Measurements from ENCODE around the gene SLC32A1.

The SLC32A1 gene

GRCh38 chr20:38770970-38771369 lies 46.7 kb downstream of the SLC32A1 start:
- H3K27me3 ChIP-seq (ENCODE audit: control insufficient read depth, low read length): no peaks in the 10 kb centered on the region
- no peak for TF ChIP-seq CTCF (IDR thresholded peaks at IDR 0.05; ENCODE audit: low read depth, low read length, poor library complexity, severe bottlenecking)
- TF ChIP-seq EZH2phosphoT487 (IDR thresholded peaks at IDR 0.05; ENCODE audit: borderline replicate concordance, low read length): no peak
- H3K4me3 ChIP-seq (ENCODE audit: low read length): no peak overlapping the region
- H3K27ac ChIP-seq (ENCODE audit: low read depth, low read length): no peak overlapping the region
- peaks cover 5% of the 10 kb centered on the region for H3K9me3 ChIP-seq (ENCODE audit: control insufficient read depth, insufficient read depth, low read length)
- H3K9me2 ChIP-seq (replicated peaks; ENCODE audit: control insufficient read depth, low read length): no peaks in the 10 kb centered on the region
- no peaks in the 10 kb centered on the region for H3F3A ChIP-seq (ENCODE audit: control insufficient read depth, insufficient read depth)
- no peaks in the 10 kb centered on the region for H4K20me1 ChIP-seq (ENCODE audit: control insufficient read depth, insufficient read depth, low read depth, low read length)
- H3K4me1 ChIP-seq (ENCODE audit: control insufficient read depth, low read length): peaks cover 21% of the 10 kb centered on the region
- H3K79me2 ChIP-seq (ENCODE audit: control insufficient read depth, low read length): no peaks in the 10 kb centered on the region
- no peak overlapping the region for H3K4me2 ChIP-seq (ENCODE audit: low read length)
- H3K36me3 ChIP-seq (ENCODE audit: control insufficient read depth, low read length): peaks cover 62% of the 10 kb centered on the region

GRCh38 chr20:38771621-38772020 lies 47.3 kb downstream of the SLC32A1 start:
- Histone ChIP-seq H3K27ac (ENCODE audit: low read depth, low read length) (no peak overlapping the region), H3K9me3 (ENCODE audit: control insufficient read depth, insufficient read depth, low read length) (peaks cover 5% of the 10 kb centered on the region), H3K79me2 (ENCODE audit: control insufficient read depth, low read length) (no peaks in the 10 kb centered on the region), H3K4me1 (ENCODE audit: control insufficient read depth, low read length) (peaks cover 21% of the 10 kb centered on the region), H4K20me1 (ENCODE audit: control insufficient read depth, insufficient read depth, low read depth, low read length) (no peaks in the 10 kb centered on the region), H3F3A (ENCODE audit: control insufficient read depth, insufficient read depth) (no peaks in the 10 kb centered on the region), H3K4me2 (ENCODE audit: low read length) (no peak overlapping the region), H3K4me3 (ENCODE audit: low read length) (no peak overlapping the region), H3K9me2 (replicated peaks; ENCODE audit: control insufficient read depth, low read length) (no peaks in the 10 kb centered on the region), H3K27me3 (ENCODE audit: control insufficient read depth, low read length) (no peaks in the 10 kb centered on the region), H3K36me3 (ENCODE audit: control insufficient read depth, low read length) (peaks cover 59% of the 10 kb centered on the region)
- TF ChIP-seq CTCF (IDR thresholded peaks at IDR 0.05; ENCODE audit: low read depth, low read length, poor library complexity, severe bottlenecking) (no peak), EZH2phosphoT487 (IDR thresholded peaks at IDR 0.05; ENCODE audit: borderline replicate concordance, low read length) (no peak)

- no peak overlapping the region for H3K27ac ChIP-seq (ENCODE audit: low read depth, low read length)
- peaks cover 47% of the 10 kb centered on the region for H3K36me3 ChIP-seq (ENCODE audit: control insufficient read depth, low read length)
- H4K20me1 ChIP-seq (ENCODE audit: control insufficient read depth, insufficient read depth, low read depth, low read length): no peaks in the 10 kb centered on the region
- peaks cover 5% of the 10 kb centered on the region for H3K9me3 ChIP-seq (ENCODE audit: control insufficient read depth, insufficient read depth, low read length)
- H3K27me3 ChIP-seq (ENCODE audit: control insufficient read depth, low read length): no peaks in the 10 kb centered on the region
- 0 out of 2 replicates have a peak overlapping the region, but pooled peaks have one; percentile 2 for H3K4me3 ChIP-seq (ENCODE audit: low read length)
- H3K4me2 ChIP-seq (ENCODE audit: low read length): 0 out of 2 replicates have a peak overlapping the region, but pooled peaks have one; percentile 5
- no peaks in the 10 kb centered on the region for H3K79me2 ChIP-seq (ENCODE audit: control insufficient read depth, low read length)
- peaks cover 21% of the 10 kb centered on the region for H3K4me1 ChIP-seq (ENCODE audit: control insufficient read depth, low read length)
- H3K9me2 ChIP-seq (replicated peaks; ENCODE audit: control insufficient read depth, low read length): no peaks in the 10 kb centered on the region
- TF ChIP-seq EZH2phosphoT487 (IDR thresholded peaks at IDR 0.05; ENCODE audit: borderline replicate concordance, low read length) (no peak), CTCF (IDR thresholded peaks at IDR 0.05; ENCODE audit: low read depth, low read length, poor library complexity, severe bottlenecking) (no peak)
- no peaks in the 10 kb centered on the region for H3F3A ChIP-seq (ENCODE audit: control insufficient read depth, insufficient read depth)
Measured at GRCh38 chr20:38774167-38774566, 49.9 kb downstream of the SLC32A1 start.
